Brain microvascular endothelial cell (primary cell): ENCODE results near the gene PTPRM.

Experiments
- DNase-seq: peaks from one replicate; pipeline ENCODE4 v3.0.0-alpha.2; 2020
- H3K27ac ChIP-seq: fragments of 250-450 bp; sonication (Bioruptor Pico); 2 replicates; pipeline ENCODE4 v1.5.1; 2020; ENCODE audit warnings: mild to moderate bottlenecking, moderate library complexity
- H3K27me3 ChIP-seq: fragments of 250-450 bp; sonication (Bioruptor Pico); replicated peaks from 2 replicates; pipeline ENCODE4 v1.5.1; 2020; ENCODE audit warnings: mild to moderate bottlenecking
- H3K36me3 ChIP-seq: fragments of 250-450 bp; sonication (Bioruptor Pico); replicated peaks from 2 replicates; pipeline ENCODE4 v1.5.1; 2020; ENCODE audit warnings: mild to moderate bottlenecking
- H3K4me3 ChIP-seq: 2 replicates; pipeline ENCODE4 v1.5.1; 2011; ENCODE audit warnings: low read depth, mild to moderate bottlenecking, control low read depth, low read length, moderate library complexity
- in situ Hi-C: cut with HindIII; loops from 2 replicates; pipeline ENCODE4 v1.10.0; 2017; ENCODE audit warnings: low sequenced_read_pairs, low pct_ligation_motif_present
- TF ChIP-seq, protein P1 (sequence below): IDR thresholded peaks from 2 replicates; pipeline ENCODE4 v1.5.1; 2011; ENCODE audit warnings: low read depth, mild to moderate bottlenecking, moderate library complexity, low read length, control low read depth, inconsistent platforms; ENCODE audit errors: missing control alignments

The PTPRM gene

DNA sequence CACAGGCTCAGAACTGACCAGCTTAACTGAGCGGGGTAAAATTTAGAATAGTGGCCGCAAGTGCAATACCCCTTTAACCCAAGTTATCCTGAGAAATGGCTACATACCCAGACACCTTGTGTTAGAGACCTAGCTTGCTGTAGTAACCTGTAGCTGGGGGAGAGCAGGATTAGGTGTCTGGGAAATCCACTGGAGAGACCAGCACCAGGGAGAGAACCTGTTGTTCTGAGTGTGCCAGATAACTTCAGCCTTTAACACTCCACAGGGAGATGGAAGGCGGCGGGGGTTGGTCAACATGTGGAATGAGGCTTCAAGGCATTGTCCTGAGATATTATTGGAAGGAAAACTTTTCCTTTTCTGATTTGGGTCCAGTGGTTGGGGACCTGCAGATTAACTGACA is 356.0 kb downstream of the PTPRM start:
- DNase-seq, result no peak
- in situ Hi-C loops, result no loop called here
- H3K36me3 ChIP-seq, result no peaks in the 10 kb centered on the region
- H3K4me3 ChIP-seq, result no peak overlapping the region
- TF ChIP-seq, protein P1, sequence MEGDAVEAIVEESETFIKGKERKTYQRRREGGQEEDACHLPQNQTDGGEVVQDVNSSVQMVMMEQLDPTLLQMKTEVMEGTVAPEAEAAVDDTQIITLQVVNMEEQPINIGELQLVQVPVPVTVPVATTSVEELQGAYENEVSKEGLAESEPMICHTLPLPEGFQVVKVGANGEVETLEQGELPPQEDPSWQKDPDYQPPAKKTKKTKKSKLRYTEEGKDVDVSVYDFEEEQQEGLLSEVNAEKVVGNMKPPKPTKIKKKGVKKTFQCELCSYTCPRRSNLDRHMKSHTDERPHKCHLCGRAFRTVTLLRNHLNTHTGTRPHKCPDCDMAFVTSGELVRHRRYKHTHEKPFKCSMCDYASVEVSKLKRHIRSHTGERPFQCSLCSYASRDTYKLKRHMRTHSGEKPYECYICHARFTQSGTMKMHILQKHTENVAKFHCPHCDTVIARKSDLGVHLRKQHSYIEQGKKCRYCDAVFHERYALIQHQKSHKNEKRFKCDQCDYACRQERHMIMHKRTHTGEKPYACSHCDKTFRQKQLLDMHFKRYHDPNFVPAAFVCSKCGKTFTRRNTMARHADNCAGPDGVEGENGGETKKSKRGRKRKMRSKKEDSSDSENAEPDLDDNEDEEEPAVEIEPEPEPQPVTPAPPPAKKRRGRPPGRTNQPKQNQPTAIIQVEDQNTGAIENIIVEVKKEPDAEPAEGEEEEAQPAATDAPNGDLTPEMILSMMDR, result no peak
- no peaks in the 10 kb centered on the region for H3K27me3 ChIP-seq
- peak overlapping the region; percentile 76 for H3K27ac ChIP-seq

DNA sequence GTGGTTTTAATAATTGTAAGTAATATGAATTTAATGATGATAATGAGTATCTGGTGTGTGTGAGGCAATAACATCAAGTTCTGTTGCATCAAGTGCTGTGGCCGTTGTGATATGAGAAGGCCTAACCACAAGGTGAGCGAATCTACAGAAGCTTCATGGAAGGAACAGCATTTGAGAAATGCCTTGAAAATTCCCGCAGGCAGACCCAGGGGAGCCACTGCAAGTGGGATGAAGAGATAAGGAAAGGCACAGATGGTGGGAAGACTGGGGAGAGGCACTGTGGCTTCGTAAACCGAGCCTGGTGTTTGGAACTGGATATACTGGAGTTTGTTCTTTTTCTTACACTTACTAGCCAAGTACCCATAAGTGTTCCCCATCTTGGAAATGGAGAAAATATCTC is 357.5 kb downstream of the PTPRM start:
- Histone ChIP-seq H3K4me3 (no peak overlapping the region), H3K36me3 (no peaks in the 10 kb centered on the region), H3K27ac (no peak overlapping the region), H3K27me3 (no peaks in the 10 kb centered on the region)
- in situ Hi-C loops, result no loop called here
- no peak for DNase-seq
- TF ChIP-seq, protein P1, result no peak

DNA sequence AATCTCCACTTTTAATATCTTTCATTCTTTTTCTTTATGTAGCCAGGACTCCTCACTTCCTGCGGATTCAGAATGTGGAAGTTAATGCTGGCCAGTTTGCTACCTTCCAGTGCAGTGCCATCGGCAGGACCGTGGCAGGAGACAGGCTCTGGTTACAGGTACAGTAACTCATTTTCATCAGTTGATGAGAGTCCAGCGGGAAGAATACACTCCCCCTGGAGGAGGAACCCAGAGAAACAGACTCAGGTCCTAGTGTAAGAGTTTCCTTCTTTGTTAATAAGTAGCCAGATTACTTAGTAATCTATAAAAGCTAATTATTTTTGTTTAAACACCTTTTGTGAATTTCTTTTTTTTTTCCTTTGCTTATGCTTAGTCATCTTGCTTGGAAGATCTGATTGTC is 359.4 kb downstream of the PTPRM start:
- H3K27ac ChIP-seq, result no peak overlapping the region
- no peaks in the 10 kb centered on the region for H3K27me3 ChIP-seq
- DNase-seq, result no peak
- TF ChIP-seq, protein P1, result peak; percentile 42
- no peak overlapping the region for H3K4me3 ChIP-seq
- H3K36me3 ChIP-seq, result no peaks in the 10 kb centered on the region
- in situ Hi-C loops, result no loop called here

DNA sequence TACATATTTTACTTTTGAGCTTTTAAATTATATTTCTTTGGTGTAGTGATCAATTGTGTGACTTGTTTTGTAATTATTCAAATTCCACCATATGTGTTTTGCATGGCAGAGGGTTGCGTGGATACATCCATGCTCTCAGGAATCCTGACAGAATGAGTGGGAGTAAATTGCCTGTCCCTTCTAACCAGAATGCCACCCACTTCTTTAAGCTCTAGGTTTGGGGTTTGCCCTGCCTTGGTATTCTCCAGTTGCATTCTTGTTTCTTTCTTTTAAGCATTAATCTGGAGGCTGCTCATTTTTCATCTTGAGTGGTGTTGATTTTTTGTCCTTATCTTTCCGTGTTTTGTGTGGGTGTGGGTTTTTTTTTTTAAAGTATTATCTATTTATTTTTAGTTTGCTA is 360.0 kb downstream of the PTPRM start:
- Histone ChIP-seq H3K36me3 (no peaks in the 10 kb centered on the region), H3K27me3 (no peaks in the 10 kb centered on the region), H3K27ac (no peak overlapping the region), H3K4me3 (no peak overlapping the region)
- in situ Hi-C loops, result no loop called here
- DNase-seq, result no peak
- TF ChIP-seq, protein P1, result no peak

DNA sequence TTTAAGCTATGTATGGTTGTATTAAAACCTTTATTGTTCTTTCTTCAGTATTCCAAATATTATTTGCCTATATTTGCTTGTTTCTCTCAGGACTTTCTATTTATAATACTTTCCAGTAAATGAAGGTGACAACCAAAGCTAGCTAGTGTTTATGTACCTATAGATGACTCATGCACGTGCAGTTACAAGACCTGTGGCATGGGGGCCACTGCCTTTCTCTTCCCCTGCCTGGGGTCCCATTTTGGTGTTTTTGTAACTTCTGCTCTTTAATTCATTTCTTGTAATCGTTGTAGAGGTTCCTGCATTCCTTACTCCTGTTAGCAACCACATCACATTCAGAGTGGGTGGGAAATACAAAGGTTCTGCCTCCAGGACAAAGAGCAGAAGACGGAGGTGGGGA is 364.6 kb downstream of the PTPRM start:
- TF ChIP-seq, protein P1, result no peak
- in situ Hi-C loops, result no loop called here
- no peak overlapping the region for H3K4me3 ChIP-seq
- H3K36me3 ChIP-seq, result no peaks in the 10 kb centered on the region
- no peak overlapping the region for H3K27ac ChIP-seq
- no peaks in the 10 kb centered on the region for H3K27me3 ChIP-seq
- no peak for DNase-seq

DNA sequence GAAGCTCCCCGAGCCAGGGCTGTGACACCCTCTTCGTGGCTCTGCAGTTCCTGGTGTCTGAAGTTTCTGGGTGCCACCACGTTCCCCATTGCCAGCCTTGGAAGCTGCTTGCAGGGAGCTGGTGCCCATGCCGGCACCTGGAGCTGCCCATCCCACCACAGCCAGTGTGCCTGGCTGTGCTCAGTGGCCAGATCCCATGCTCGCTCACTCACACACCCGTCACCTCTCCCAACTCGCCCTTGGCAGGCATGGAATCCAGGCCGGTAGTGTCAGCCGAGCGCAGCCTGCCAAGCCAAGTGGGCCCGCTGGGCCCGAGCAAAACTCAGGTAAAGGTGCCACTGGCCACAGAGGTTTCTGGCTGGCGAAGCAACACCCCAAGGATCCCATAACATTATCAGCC is 370.2 kb downstream of the PTPRM start:
- in situ Hi-C loops, result no loop called here
- DNase-seq, result no peak
- Histone ChIP-seq H3K27me3 (no peaks in the 10 kb centered on the region), H3K36me3 (no peaks in the 10 kb centered on the region), H3K4me3 (no peak overlapping the region), H3K27ac (no peak overlapping the region)
- TF ChIP-seq, protein P1, result no peak
